Measurements from ENCODE around the gene RBP7.
A peak's percentile ranks its signal among the peaks of the same experiment; 100 is the strongest.
"Not testable (repeated sequence)": the region's sequence is repeated elsewhere in the genome, so short reads cannot be mapped to it uniquely, and the experiment has no call there.

The RBP7 gene

DNA sequence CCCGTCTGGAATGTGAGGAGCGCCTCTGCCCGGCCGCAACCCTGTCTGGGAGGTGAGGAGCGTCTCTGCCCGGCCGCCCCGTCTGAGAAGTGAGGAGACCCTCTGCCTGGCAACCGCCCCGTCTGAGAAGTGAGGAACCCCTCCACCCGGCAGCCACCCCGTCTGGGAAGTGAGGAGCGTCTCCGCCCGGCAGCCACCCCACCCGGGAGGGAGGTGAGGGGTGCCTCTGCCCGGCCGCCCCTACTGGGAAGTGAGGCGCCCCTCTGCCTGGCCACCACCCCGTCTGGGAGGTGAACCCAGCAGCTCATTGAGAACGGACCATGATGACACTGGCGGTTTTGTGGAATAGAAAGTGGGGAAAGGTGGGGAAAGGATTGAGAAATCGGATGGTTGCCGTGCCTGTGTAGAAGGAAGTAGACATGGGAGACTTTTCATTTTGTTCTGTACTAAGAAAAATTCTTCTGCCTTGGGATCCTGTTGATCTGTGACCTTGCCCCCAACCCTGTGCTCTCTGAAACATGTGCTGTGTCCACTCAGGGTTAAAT is 32.0 kb downstream of the RBP7 start:
- not testable (repeated sequence) for DNase-seq (ENCODE audit: low read depth in 2 of 2, low spot score in 1 of 2)

DNA sequence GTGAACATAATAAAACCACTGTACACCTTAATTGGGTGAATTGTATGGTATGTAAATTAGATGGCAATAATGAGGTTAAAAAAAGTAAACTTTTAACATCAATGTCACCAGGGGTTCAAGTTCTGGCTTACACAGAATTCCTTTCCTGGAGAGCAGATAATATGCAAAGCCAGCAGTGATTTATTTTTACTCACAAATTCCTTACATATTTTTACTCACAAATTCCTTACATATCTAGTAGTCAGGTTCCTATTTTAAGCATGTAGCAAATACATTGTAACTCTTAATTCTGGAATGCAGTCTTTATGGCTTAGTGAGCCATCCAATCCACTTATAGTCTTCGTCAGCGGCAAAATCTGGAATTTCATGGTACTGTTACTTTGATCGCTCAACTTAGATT is 34.4 kb downstream of the RBP7 start:
- DNase-seq (ENCODE audit: low read depth in 2 of 2, low spot score in 1 of 2), result no peak

- peak; percentile 88 to 95 for DNase-seq (ENCODE audit: low read depth in 2 of 2, low spot score in 1 of 2)
Observed at GRCh38 chr1:10032590-10033358, 35.7 kb downstream of the RBP7 start, which contains the start of gene UBE4B. UBE4B (plus strand) TSS chr1:10032958; CDS start chr1:10033671, 713 bp downstream.

- DNase-seq (ENCODE audit: low read depth in 2 of 2, low spot score in 1 of 2), result no peak
Observed at GRCh38 chr1:10033359-10033845, 36.4 kb downstream of the RBP7 start.

- DNase-seq (ENCODE audit: low read depth in 2 of 2, low spot score in 1 of 2), result no peak
Observed at GRCh38 chr1:10042746-10043145, 45.7 kb downstream of the RBP7 start.

GRCh38 chr1:10045480-10046355 is 48.7 kb downstream of the RBP7 start:
- no peak for DNase-seq (ENCODE audit: low read depth in 2 of 2, low spot score in 1 of 2)

GRCh38 chr1:10046356-10047085 is 49.5 kb downstream of the RBP7 start:
- no peak for DNase-seq (ENCODE audit: low read depth in 2 of 2, low spot score in 1 of 2)

- DNase-seq (ENCODE audit: low read depth in 2 of 2, low spot score in 1 of 2), result no peak
Observed at GRCh38 chr1:10048601-10049000, 51.6 kb downstream of the RBP7 start.

- no peak for DNase-seq (ENCODE audit: low read depth in 2 of 2, low spot score in 1 of 2)
Observed at GRCh38 chr1:10050611-10051010, 53.6 kb downstream of the RBP7 start.

GRCh38 chr1:10051656-10052055 is 54.6 kb downstream of the RBP7 start:
- no peak for DNase-seq (ENCODE audit: low read depth in 2 of 2, low spot score in 1 of 2)

DNA sequence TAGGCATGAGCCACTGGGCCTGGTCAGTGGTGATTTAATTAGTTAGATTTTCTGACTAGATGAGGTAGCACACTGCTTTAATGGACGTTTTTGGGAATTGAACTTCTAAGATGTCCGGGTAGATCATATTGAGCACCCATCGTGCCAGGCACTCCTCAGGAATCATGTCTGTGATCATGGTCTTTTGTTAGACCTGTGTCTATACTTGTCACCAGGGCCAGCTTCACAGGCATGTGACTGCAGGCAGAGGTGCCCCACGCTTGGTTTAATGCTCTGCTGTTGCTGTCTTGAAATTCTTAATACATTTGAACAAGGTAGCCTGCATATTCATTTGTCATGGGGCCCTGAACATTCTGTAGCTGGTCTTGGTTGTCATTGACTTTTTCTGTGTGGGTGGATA is 55.3 kb downstream of the RBP7 start:
- no peak for DNase-seq (ENCODE audit: low read depth in 2 of 2, low spot score in 1 of 2)

- no peak for DNase-seq (ENCODE audit: low read depth in 2 of 2, low spot score in 1 of 2)
Observed at GRCh38 chr1:10054465-10054864, 57.4 kb downstream of the RBP7 start.

DNA sequence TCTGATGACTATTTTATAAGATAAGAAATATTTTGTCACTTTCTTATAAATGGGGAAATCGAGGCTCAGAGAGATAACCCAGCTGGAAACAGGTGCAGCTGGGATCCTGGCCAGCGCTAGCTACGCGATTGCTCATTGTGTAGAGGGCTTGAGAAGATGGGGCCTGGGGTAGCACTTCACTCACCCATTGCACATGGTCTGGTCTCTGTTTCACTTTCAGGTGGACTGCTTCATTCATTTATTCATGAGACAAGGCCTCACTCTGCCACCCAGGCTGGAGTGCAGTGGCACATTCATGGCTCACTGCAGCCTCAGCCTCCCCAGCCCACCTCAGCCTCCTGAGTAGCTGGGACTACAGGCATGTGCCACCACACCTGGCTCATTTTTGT is 59.6 kb downstream of the RBP7 start:
- no peak for DNase-seq (ENCODE audit: low read depth in 2 of 2, low spot score in 1 of 2)

DNA sequence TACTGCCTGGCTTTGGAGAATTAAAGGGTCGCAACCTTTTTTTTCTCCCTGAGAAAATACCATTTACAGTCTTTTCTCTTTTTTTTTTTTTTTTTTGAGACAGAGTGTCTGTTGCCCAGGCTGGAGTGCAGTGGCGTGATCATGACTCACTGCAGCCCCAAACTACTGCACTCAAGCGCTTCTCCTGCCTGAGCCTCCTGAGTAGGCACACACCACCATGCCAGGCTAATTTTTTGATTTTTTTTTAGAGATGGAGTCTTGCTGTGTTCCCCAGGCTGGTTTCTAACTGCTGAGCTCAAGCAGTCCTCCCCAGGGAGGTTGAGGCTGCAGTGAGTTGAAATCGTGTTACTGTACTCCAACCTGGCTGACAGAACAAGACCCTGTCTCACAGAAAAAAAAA is 60.3 kb downstream of the RBP7 start:
- no peak for DNase-seq (ENCODE audit: low read depth in 2 of 2, low spot score in 1 of 2)

GRCh38 chr1:10057796-10058195 is 60.8 kb downstream of the RBP7 start:
- no peak for DNase-seq (ENCODE audit: low read depth in 2 of 2, low spot score in 1 of 2)

- no peak for DNase-seq (ENCODE audit: low read depth in 2 of 2, low spot score in 1 of 2)
Observed at GRCh38 chr1:10059342-10059718, 62.3 kb downstream of the RBP7 start.

DNA sequence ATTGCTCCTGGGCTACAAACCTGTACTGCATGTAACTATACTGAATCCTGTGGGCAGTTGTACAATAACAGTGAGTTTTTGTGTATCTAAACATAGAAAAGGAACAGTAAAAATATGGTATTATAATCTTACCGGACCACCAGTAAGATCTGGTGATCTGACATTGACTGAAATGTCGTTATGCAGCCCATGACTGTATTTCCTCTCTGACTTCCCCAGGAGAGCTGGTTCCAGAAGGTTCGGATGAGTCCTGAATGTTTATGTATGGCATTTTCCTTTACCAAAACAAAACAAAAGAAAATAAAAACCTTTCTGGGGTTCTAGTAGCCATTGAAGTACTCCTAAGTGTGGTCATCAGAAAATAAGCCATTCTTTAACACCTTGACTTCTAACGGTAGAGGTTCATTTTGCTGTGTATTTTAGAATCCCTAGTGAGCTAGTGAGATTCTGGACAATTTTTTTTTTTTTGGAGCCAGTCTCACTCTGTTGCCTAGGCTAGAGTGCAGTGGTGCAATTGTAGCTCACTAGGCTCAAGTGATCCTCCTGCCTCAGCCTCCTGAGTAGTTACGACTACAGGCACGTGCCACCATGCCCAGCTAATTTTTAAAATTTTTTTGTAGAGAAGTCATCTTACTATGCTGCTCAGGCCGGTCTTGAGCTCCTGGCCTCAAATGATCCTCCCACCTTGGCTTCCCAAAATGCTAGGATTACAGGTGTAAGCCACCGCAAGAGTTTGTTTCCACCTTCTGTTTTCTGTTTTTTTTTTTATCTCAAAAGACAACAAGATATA is 63.5 kb downstream of the RBP7 start:
- DNase-seq (ENCODE audit: low read depth in 2 of 2, low spot score in 1 of 2), result no peak

DNA sequence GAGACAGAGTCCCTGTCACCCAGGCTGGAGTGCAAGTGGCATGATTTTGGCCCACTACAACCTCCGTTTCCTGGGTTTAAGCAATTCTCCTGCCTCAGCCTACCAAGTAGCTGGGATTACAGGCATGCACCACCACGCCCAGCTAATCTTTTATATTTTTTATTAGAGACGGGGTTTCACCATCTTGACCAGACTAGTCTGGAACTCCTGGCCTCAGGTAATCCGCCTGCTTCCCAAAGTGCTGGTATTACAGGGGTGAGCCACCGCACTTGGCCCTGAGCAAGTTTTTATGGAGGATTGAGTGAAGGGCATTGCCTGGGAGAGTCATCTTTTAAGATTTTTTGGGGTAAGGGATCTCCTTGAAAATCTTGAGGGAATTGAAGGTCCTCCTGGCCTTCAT is 64.2 kb downstream of the RBP7 start:
- DNase-seq (ENCODE audit: low read depth in 2 of 2, low spot score in 1 of 2), result no peak

DNA sequence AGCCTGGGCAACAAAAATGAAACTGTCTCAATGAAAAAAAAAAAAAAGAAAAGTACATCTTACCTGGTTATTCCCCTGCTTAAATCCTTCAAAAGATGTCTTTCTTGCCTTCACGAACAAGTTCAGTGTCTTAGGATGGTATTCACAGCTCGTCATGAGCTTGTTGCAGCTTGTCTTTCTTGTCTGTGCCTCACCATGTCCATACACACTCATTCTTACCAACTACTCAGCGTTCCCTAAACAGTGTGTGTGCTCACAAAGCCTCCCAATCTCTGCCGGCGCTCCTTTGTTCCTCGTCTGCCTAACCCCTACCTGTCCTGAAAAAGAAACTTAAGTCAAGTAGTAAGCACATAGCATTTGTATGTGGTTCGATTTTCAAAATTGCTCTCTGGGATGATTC is 66.8 kb downstream of the RBP7 start:
- no peak for DNase-seq (ENCODE audit: low read depth in 2 of 2, low spot score in 1 of 2)

Data from stimulated activated CD8-positive, alpha-beta memory T cell treated with anti-CD3 and anti-CD28 coated beads, Interleukin-4, amount 100 ng/mL, for 1 hour (primary cell).